HG02759 (cell line): ENCODE measurements around the gene GPR132.
"Not testable (repeated sequence)": the region's sequence is repeated elsewhere in the genome, so short reads cannot be mapped to it uniquely, and the experiment has no call there.

Experiments used
- ATAC-seq: cut with Tn5 transposase; IDR thresholded peaks from one replicate; pipeline ENCODE4 v1.9.1; 2021; ENCODE audit warnings: mild to moderate bottlenecking, moderate library complexity; ENCODE audit not compliant: unreplicated experiment

Gene GPR132

DNA sequence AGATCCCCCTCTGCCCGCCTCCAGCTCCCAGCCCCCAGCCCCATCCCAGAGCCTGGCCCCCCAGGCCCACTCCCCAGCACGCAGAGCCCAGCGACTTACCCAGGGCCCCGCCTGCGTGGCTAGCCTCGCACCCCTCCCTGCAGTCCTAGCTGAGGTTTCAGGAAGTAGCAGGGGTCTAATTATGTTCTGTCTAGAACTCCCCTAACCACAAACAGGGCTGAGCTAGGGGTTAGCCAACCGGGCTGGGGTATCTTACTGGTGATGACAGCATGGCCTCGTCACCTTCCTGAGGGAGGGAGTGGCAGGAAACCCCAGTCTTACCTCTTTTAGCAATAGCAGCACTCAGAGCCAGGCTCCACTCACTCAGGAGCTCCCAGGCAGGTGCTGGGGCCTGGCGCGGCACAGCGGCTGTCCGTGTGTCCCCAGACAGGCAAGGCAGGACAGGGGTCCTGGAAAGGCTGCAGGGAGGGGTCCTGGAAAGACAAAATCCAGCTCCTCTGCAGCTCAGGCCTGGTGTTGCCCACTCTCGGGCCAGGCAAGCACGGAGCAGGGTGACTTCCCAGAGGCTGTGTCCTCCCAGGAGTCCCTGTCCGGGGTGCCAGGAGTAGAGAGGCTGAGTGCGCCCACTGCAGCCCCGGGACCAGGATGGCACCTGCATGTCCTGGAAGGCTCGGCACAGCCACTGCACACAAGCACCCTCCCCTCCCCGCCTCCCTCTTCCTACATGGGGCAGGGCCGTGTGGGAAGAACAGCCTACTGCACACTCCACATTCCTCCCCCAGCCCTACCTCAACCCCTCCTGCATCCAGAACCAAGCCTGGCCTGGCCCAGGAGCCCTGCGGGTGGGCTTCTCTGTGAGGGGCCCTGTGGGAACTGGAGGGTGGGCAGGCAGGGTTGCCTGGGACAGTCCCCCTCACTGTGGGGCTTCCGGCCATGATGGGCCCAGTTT lies at the start of gene GPR132:
TSS of gene GPR132 (minus strand) at position 151 of the 949 bp plus-strand sequence. CDS start 10,010 bp downstream, outside the sequence.
- peak; percentile 43 for ATAC-seq

GRCh38 chr14:105109243-105109642 lies 44.0 kb upstream of the GPR132 start:
- not testable (repeated sequence) for ATAC-seq

DNA sequence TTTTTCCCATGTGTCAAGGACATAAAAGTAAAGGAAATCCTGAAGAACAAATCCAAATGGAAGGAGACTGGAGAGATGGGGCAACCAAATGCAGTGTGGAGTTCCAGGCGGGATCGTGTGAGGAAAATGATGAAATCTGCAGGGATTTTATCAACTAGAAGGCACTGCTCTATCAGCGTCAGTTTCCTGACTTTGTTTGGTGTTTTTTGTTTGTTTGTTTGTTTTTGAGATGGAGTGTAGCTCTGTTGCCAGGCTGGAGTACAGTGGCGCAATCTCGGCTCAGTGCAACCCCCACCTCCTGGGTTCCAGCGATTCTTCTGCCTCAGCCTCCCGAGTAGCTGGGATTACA lies 43.3 kb upstream of the GPR132 start:
- ATAC-seq: no peak

- no peak for ATAC-seq
Measured at GRCh38 chr14:105107781-105108515, 42.7 kb upstream of the GPR132 start.

GRCh38 chr14:105107351-105107750 lies 42.1 kb upstream of the GPR132 start:
- ATAC-seq: no peak

DNA sequence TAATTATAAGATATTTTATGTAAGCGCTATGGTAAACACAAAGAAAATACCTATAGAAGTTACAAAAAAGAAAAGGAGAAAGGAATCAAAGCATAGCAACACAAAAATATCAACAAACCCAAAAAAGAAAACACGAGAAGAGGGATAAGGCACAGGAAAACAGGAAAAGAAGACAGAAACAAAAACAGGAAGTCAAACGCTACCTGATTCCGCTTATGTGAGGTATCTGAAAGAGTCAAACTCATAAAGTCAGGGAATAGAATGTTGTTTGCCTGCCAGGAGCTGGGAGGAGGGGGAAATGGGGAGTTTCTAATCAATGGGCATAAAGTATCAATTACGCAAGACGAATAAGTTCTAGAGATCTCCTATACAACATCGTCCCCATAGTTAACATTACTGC lies 39.9 kb upstream of the GPR132 start:
- no peak for ATAC-seq

- no peak for ATAC-seq
Measured at GRCh38 chr14:105102893-105103292, 37.7 kb upstream of the GPR132 start.

DNA sequence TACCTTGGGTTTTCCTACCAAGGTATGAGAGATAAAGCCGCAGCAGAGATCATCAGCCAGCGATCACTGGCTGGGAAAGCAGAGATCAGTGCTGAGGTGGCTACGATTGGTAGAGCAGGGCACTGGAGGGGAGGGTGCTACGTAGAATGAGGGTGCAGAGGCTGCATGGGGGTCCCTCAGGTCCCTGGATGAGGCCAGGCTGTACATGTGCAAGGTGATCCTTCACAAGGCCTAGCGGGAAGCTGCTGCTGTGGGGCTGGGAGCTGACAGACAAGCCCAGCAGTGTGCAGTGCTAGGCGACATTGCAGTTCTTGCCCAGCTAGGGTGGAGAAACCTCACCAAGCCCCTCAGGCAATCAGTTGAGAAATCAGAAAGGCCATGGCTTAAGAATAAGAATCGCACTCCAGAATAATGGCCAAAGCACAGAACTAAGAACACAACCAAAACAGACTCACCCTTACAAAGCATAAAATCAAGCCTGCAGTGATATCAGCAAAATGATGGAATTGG lies 37.2 kb upstream of the GPR132 start:
- no peak for ATAC-seq

GRCh38 chr14:105100910-105101309 lies 35.7 kb upstream of the GPR132 start:
- ATAC-seq: no peak

DNA sequence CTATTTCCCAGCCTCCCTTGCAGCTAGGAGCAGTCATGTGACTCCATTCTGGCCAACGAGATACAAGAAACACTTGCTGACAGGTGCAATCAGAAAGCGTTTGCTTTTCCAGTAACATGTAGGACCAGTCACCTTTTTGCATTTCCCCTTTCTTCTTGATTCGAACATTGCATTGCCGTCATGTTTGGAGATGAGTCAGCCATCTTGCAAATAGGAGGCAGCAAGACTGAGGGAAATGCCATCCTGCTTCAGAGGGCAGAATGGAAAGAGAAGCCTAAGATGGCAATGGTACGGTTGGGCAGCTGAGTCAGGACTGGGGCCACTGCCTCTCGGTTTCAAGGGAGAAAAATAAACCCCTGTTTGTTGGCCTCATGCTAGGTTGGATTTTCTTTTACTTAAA lies 34.5 kb upstream of the GPR132 start:
- ATAC-seq: no peak

DNA sequence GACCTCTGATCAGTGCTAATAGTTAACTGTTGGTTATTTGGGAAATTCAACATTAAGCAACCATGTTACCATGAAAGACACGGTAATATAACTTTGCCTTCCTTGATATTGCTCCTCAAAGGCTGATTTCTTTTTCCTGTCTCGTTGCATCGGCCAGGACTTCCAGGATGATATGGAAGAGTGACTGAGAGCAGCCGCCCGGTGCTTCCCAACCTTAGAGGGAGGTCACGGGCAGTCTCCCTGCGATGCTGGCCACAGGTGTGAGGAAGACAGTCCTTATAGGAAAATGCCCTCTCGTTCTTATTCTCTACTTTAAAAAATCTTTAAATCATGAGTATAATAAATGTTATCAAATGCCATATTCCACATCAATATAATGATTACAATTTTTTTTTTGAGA lies 33.1 kb upstream of the GPR132 start:
- no peak for ATAC-seq

GRCh38 chr14:105097794-105098127 lies 32.5 kb upstream of the GPR132 start:
- no peak for ATAC-seq

DNA sequence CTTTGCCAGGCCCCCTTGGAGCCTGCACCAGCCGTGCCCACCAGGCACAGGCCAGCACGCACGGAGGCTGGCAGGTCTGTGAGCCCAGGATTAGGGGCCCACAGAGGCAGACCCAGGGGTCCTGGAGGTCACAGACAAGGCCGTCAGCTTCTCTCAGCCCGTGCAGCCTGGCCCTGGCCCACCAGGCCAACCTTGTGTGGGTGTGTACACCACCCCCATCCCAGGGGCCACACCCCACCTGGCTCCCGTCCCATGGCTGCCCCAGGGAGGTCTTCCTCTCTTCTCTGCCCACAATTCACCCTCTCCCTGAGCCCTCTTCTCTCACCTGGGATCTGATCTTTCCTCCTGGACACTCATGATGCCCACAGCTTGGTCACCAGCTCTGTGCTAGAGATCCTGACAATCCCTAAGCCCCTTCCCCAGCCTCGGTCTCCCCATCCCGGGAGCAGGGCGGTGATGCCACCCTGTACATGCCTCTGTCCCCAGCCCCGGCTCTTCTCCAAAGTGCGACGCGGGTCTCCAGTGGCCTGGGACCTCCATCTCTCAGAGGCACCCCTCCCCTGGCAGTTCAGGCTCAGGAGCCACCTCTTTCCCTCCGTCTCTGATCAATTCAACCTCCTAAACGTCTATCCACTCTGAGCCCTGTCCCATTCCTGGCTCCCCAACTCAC lies 31.1 kb upstream of the GPR132 start:
- ATAC-seq: no peak

DNA sequence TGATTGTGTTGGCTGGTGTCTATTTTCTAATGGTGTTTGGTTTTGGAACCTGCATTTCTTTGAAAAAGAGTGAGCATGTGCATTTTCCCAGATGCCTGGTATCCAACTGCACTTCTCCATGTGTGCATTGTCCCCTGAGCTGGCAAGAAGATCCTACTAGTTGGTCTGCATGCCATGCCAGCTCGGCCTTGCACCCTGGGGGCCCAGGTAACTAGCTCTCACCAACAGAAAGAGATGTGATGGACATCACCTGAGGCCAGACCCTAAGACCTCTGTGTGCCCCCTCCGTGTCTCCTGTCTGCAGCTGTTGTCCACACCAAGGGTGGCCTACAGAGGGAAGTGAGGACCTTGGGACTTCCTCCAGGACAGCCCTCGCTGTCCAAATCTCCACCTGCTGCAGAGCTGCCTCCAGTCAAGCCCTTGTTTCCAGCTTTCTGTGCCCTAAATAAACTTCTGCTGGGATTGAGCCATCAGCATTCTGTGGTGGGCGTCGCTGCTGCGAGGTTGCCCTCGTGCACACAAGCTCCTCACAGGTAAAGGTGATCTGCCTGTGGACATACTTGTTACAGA lies 30.1 kb upstream of the GPR132 start:
- ATAC-seq: no peak

DNA sequence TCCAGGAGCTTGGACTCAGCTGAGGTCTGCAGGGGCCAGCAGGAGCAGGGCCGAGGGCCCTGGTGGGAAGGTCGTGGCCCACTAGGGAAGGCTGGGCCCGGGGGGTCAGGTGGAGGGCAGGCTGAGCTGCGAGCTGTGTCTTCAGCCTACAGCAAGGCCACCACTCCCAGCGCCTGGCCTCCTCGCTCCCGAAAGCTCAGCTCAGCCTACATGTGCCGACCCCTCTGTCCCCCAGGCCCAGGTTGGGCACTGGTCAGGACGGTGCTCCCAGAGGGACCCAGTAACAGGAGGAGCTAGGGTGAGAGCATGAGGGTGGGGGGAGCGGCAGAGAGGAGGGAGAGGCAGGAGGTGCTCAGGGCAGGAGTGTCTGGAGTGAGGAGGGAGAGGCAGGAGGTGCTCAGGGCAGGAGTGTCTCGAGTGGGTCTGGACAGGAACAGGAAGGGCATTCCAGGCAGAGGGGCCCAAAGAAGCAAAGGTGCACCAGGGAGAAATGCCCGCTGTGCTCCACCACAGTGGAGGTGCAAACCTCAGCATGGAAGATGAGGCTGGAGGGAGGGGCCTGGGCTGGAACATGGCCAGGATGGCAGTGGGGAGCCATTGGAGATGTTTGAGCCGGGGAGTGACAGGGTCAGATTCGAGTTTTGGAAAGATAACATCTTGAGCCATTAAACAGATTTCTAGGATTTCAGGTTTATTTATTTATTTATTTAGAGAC lies 29.1 kb upstream of the GPR132 start:
- no peak for ATAC-seq

- ATAC-seq: peak; percentile 65
Measured at GRCh38 chr14:105093431-105094192, 28.4 kb upstream of the GPR132 start.

GRCh38 chr14:105093038-105093430 lies 27.8 kb upstream of the GPR132 start:
- peak; percentile 40 for ATAC-seq

- no peak for ATAC-seq
Measured at GRCh38 chr14:105092171-105093037, 27.2 kb upstream of the GPR132 start.
